ENCODE results near the gene LPO. TPM values are rescaled to one million over a fixed set of nuclear protein-coding genes. Genes with fewer than 3 reads are reported as not detected.
A peak's percentile ranks its signal among the peaks of the same experiment; 100 is the strongest.

Gene LPO
- total RNA-seq = under 1 TPM in 1 of 4 donors, not detected in 3; 0.27 TPM

DNA sequence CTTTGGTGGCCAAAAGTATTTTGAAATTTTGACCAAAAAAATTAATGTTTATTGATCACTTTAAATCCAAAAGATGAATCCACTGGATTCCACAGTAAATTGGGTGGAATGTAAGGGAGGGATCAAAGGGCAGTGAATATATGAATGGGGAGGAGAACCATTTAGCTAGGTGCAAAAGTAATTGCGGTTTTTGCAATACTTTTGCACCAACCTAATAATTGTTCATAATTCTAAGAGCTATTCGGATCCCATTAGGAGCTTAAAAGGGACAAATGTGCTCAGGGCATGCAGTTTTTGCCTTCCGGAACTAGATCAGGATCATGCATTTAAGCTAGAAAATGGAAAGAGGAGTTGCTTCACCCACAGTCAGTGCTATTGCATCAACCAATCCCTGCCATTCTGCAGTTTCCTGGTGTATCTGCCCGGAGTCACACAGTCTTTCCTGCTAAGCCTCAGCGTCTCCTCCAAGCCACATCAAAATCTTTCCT is at the start of gene LPO:
LPO (plus strand) TSS at position 438 of the 488 bp plus-strand sequence. CDS start 4,396 bp downstream, outside the sequence.
- H3K27ac ChIP-seq = no peak within 1 kb of the TSS
- WGBS, 2 donors = 80 to 82% methylated on average over 5 of the region's 5 CpGs
- intact Hi-C loops (cut with DNase I) = no loop called here
- H3K4me3 ChIP-seq (replicated peaks in 1 of 3) = no peak within 1 kb of the TSS
- H3K9me3 ChIP-seq = no peaks in the 10 kb centered on the region
- H3K36me3 ChIP-seq = no peaks in the 10 kb centered on the region
- no peak for DNase-seq
- TF ChIP-seq, protein P1, sequence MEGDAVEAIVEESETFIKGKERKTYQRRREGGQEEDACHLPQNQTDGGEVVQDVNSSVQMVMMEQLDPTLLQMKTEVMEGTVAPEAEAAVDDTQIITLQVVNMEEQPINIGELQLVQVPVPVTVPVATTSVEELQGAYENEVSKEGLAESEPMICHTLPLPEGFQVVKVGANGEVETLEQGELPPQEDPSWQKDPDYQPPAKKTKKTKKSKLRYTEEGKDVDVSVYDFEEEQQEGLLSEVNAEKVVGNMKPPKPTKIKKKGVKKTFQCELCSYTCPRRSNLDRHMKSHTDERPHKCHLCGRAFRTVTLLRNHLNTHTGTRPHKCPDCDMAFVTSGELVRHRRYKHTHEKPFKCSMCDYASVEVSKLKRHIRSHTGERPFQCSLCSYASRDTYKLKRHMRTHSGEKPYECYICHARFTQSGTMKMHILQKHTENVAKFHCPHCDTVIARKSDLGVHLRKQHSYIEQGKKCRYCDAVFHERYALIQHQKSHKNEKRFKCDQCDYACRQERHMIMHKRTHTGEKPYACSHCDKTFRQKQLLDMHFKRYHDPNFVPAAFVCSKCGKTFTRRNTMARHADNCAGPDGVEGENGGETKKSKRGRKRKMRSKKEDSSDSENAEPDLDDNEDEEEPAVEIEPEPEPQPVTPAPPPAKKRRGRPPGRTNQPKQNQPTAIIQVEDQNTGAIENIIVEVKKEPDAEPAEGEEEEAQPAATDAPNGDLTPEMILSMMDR (IDR thresholded peaks at IDR 0.05) = no peak
- no peak for TF ChIP-seq POLR2A (IDR thresholded peaks at IDR 0.05)
- peaks cover 0 to 5% of the 10 kb centered on the region in 2 donors for H3K4me1 ChIP-seq
- no peaks in the 10 kb centered on the region for H3K27me3 ChIP-seq

DNA sequence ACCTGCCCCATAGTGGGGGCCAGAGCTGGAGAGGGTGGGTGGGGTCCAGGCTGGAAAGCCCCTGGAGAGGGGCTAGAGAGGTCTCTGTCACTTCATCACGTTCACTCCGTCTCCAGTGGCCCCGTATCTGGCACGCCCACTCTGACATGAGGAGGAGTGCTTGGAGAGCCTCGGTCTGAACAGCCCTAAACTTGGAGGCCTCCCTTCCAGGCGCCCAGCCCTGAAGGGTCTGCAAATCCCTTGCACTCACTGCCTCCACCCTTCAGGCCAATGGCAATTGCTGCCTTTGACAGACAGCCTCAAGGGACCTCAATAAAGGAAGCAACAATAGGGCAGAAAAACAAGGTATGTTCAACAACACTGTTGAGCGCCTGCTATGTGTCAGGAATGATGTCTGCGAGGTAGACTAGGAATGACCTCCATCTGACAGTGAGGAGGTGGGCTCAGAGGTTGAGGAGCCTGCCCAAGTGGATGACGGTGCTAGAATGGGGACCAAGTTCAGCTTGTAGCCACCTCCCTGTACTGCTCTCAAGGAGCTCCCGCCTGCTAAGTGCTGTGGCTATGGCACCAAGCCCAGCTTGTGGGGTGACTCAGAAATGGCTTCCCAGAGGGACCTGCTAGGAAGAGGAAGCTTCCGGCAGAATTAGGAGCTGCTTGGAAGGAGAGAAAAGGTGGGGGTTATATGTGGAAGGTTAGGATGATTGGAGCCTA is 48.8 kb upstream of the LPO start:
- Histone ChIP-seq H3K9me3 (no peaks in the 10 kb centered on the region), H3K4me1 (peaks cover 0 to 3% of the 10 kb centered on the region in 2 donors), H3K4me3 (replicated peaks in 1 of 3) (no peak overlapping the region), H3K27ac (no peak overlapping the region), H3K27me3 (no peaks in the 10 kb centered on the region), H3K36me3 (no peaks in the 10 kb centered on the region)
- WGBS, 2 donors = 44 to 46% methylated on average over 9 to 11 of the region's 11 CpGs
- DNase-seq = peak; percentile 70 to 77
- intact Hi-C loops (cut with DNase I) = no loop called here
- no peak for TF ChIP-seq POLR2A (IDR thresholded peaks at IDR 0.05)
- TF ChIP-seq, protein P1 (IDR thresholded peaks at IDR 0.05) = no peak

DNA sequence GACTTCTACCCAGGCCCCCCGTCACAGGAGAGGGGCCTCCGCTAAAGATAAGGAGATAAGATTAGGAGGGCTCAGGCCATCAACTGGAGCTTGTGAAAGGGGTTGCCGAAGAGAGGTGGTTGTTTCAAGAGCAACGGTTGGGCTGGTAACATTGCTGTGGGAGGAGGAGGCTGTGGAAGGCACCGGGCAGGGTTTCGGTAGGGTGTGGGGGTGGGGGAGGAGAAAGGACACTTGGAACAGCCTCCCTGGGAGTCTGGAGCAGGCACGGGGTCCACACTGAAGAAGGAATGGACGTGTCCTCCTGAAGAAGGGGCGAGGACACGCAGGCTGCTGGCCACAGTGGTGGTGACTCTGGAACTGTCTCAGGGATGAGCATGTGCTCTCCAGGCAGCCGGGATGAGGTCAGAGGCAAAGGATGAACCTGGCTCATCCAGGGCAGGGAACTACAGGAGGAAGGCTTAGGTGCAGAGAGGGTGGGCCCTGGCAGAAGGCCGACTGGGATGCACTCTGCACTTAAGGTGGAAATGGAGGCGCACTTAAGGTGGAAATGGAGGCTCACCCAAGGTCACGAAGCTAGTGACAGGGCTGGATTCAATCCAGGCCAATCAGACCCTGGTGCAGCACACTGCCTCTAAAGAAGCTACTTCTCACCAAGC is 47.0 kb upstream of the LPO start:
- H3K9me3 ChIP-seq = no peaks in the 10 kb centered on the region
- no peak overlapping the region for H3K27ac ChIP-seq
- H3K27me3 ChIP-seq = no peaks in the 10 kb centered on the region
- TF ChIP-seq POLR2A (IDR thresholded peaks at IDR 0.05) = no peak
- TF ChIP-seq, protein P1 (IDR thresholded peaks at IDR 0.05) = no peak
- peaks cover 0 to 3% of the 10 kb centered on the region in 2 donors for H3K4me1 ChIP-seq
- no peak overlapping the region for H3K4me3 ChIP-seq (replicated peaks in 1 of 3)
- intact Hi-C loops (cut with DNase I) = no loop called here
- WGBS, 2 donors = 30 to 33% methylated on average over 13 to 14 of the region's 14 CpGs
- no peak for DNase-seq
- no peaks in the 10 kb centered on the region for H3K36me3 ChIP-seq

DNA sequence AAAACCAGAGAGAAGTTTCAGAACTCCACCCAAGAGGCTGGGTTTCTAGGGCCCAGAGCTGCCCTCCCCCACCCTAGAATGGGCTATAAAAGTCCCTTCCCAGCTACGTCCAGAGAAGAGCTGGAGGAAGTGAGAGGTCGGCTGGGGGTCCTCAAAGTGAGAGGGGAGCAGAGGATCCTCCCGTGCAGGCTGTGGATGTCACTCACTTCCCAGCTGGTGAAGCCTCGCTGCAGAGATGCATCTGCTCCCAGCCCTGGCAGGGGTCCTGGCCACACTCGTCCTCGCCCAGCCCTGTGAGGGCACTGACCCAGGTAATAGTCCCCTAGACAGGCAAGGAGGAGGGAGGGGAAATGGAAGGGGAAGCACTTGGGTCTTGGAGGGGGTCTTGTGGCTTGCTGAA is 45.8 kb upstream of the LPO start, which contains the start of gene EPX:
EPX (plus strand) TSS at position 115 of the 400 bp plus-strand sequence; CDS start at position 236, 121 bp downstream.
- WGBS, 2 donors = 34 to 40% methylated on average over 3 to 6 of the region's 6 CpGs
- no peak for DNase-seq
- no peaks in the 10 kb centered on the region for H3K36me3 ChIP-seq
- peaks cover 0 to 3% of the 10 kb centered on the region in 2 donors for H3K4me1 ChIP-seq
- no peak for TF ChIP-seq POLR2A (IDR thresholded peaks at IDR 0.05)
- TF ChIP-seq, protein P1 (IDR thresholded peaks at IDR 0.05) = no peak
- no peaks in the 10 kb centered on the region for H3K27me3 ChIP-seq
- H3K4me3 ChIP-seq (replicated peaks in 1 of 3) = no peak within 1 kb of the TSS
- H3K27ac ChIP-seq = no peak within 1 kb of the TSS
- intact Hi-C loops (cut with DNase I) = no loop called here
- no peaks in the 10 kb centered on the region for H3K9me3 ChIP-seq
